Measurements from ENCODE around the gene HEMGN.

Gene HEMGN

GRCh38 chr9:97908705-97909104, 29.3 kb downstream of the HEMGN start:
- H3K4me3 ChIP-seq (ENCODE audit: low read depth, low read length) = no peak overlapping the region
- DNase-seq (ENCODE audit: low read depth) = no peak
- TF ChIP-seq CTCF (IDR thresholded peaks at IDR 0.05; ENCODE audit: control insufficient read depth, extremely low read depth, insufficient read depth) = no peak

- H3K4me3 ChIP-seq (ENCODE audit: low read depth, low read length) = no peak overlapping the region
- no peak for TF ChIP-seq CTCF (IDR thresholded peaks at IDR 0.05; ENCODE audit: control insufficient read depth, extremely low read depth, insufficient read depth)
- no peak for DNase-seq (ENCODE audit: low read depth)
These were observed 30.3 kb downstream of the HEMGN start for GRCh38 chr9:97907632-97908031.

GRCh38 chr9:97907046-97907445, 30.9 kb downstream of the HEMGN start:
- DNase-seq (ENCODE audit: low read depth) = no peak
- no peak for TF ChIP-seq CTCF (IDR thresholded peaks at IDR 0.05; ENCODE audit: control insufficient read depth, extremely low read depth, insufficient read depth)
- H3K4me3 ChIP-seq (ENCODE audit: low read depth, low read length) = no peak overlapping the region

- TF ChIP-seq CTCF (IDR thresholded peaks at IDR 0.05; ENCODE audit: control insufficient read depth, extremely low read depth, insufficient read depth) = no peak
- H3K4me3 ChIP-seq (ENCODE audit: low read depth, low read length) = no peak overlapping the region
- DNase-seq (ENCODE audit: low read depth) = no peak
These were observed 31.6 kb downstream of the HEMGN start for GRCh38 chr9:97906236-97906831.

- TF ChIP-seq CTCF (IDR thresholded peaks at IDR 0.05; ENCODE audit: control insufficient read depth, extremely low read depth, insufficient read depth) = no peak
- no peak for DNase-seq (ENCODE audit: low read depth)
- H3K4me3 ChIP-seq (ENCODE audit: low read depth, low read length) = no peak overlapping the region
These were observed 32.7 kb downstream of the HEMGN start for GRCh38 chr9:97905228-97905627.

- no peak overlapping the region for H3K4me3 ChIP-seq (ENCODE audit: low read depth, low read length)
- TF ChIP-seq CTCF (IDR thresholded peaks at IDR 0.05; ENCODE audit: control insufficient read depth, extremely low read depth, insufficient read depth) = no peak
- no peak for DNase-seq (ENCODE audit: low read depth)
These were observed 33.2 kb downstream of the HEMGN start for GRCh38 chr9:97904725-97905124.

GRCh38 chr9:97903177-97903576, 34.8 kb downstream of the HEMGN start:
- H3K4me3 ChIP-seq (ENCODE audit: low read depth, low read length) = no peak overlapping the region
- TF ChIP-seq CTCF (IDR thresholded peaks at IDR 0.05; ENCODE audit: control insufficient read depth, extremely low read depth, insufficient read depth) = no peak
- no peak for DNase-seq (ENCODE audit: low read depth)
